Melanocyte of skin (primary cell): ENCODE measurements around the gene ZNF619. TPM values are rescaled to one million over a fixed set of nuclear protein-coding genes. Genes with fewer than 3 reads are reported as not detected.

ENCODE experiments used
- small RNA-seq, 2 donors: library from RNA; depleted of rRNA; stranded (forward); fragments of <200 nt; gene quantifications; one replicate each; pipeline ENCODE3, GENCODE V24; 2012
- total RNA-seq, 2 donors: library from RNA; depleted of rRNA; stranded (reverse); fragments of >200 nt; gene quantifications; 2 replicates each; pipeline ENCODE4 v1.2.3, GENCODE V29; 2012

ZNF619 gene
- total RNA-seq: 1 to 10 TPM; 5.2 to 6.7 TPM

GRCh38 chr3:40476478-40477470 is at the start of gene ZNF619:
ZNF619 (plus strand) TSS chr3:40477122; CDS start chr3:40477980, 858 bp downstream.

GRCh38 chr3:40456940-40457823 is 19.7 kb upstream of the ZNF619 start, which contains the start of gene RPL14:
RPL14 (plus strand) TSS chr3:40457339; CDS start chr3:40457472, 133 bp downstream.

DNA sequence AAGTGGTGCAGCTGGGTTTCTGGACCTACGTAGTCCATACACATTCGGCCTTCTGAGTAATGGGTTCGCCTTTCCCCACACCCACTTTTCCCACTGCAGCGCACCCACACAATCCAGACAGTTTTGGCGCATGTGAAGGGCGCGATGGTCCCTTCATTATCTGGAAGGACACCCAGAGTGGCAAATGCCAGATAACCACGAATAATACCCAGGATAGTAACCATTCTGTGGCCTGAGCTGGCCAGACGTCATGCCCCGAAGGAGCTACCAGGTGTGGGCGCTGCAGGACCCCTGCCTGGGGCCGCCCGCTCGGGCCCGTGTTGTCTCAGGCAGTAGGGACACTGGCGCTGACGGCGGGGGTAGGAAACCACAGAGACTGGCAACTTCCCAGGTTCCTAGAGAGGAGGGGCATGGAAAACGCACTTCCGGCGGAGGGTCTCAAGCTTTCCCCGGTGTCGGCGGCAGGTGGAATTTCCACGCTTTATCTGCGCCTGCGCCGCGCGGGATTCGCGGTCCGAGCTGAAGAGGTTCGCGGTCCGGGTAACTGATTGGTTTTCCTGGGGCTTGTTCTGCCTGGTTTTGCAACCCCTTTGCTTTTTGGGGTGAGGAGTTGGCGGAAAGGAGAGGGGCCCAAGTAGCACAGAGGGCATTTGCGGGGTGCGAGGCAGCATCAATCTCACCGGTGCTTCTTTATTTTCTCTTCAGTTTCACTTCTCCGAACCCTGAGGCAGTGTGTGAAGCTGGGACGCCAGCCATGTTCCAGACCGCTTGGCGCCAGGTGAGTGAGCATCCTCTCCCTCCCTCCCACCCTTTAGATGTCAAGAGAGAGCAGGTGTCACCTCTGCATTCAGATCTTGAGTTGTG is 28.9 kb downstream of the ZNF619 start, which contains the start of gene ZNF620:
Gene ZNF620, plus strand, starts transcription at position 441 of the 864 bp plus-strand sequence. Its CDS starts 314 bp downstream, at position 755.

DNA sequence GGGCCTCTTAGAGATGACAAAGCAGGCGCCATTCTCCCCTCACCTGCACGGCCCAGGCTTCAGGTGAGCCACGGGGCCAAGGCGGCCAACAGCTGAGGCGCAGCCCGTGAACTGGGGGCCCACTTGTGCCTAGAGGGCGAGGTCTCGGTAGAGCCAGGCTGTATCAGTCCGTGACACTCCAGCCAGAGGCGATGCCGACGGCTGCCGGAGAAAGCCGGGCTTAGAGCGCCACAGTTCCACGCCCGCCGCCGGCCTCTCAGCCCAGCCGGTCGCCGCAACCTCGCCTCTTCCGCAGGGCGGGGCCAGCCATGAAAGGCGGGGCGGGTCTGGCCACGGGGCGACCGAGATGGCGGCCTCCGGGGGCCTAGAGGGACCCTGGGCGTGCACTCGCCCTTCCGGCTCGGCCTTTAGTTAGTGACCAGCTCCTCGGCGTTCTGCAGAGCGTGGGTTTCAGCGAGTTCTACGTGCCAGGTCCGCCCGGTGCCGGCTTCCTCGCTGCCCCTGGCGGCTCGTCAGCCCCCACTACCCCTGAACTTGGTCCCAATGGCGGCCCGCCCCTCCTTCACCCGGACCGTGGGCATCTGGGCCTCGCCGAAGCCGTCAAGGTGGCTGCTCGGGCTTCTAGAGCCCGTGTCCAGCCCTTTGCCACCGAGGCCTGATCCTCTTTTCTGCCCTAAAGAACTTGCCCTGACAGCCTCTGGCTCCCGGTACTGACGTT is 47.8 kb downstream of the ZNF619 start, which contains the start of gene ZNF621:
Gene ZNF621, plus strand, starts transcription at position 393 of the 718 bp plus-strand sequence. CDS start 881 bp downstream, outside the sequence.

Small RNAs within 50 kb of the gene (small RNA-seq; reads per million reads assigned to genes)
- gene RNU5B-2P: 0 to 0.09 reads per million in 2 donors

Other genes with a start within 250 kb of the ZNF619 start
- 10 to 100 TPM; 14.5 to 21.3 TPM for gene EIF1B, start 167.4 kb upstream of the ZNF619 start, total RNA-seq
- under 1 TPM in 1 of 2 donors, not detected in 1; under 0.01 TPM for gene ENTPD3, start 89.9 kb upstream of the ZNF619 start, total RNA-seq
- gene RPL14, start 19.8 kb upstream of the ZNF619 start, total RNA-seq: 100 to 1,000 TPM in 1 of 2 donors, 10 to 100 TPM in 1; 98.8 to 194 TPM
- 1 to 10 TPM; 1.3 to 1.7 TPM for gene ZNF620, start 28.9 kb downstream of the ZNF619 start, total RNA-seq
- gene ZNF621, start 47.8 kb downstream of the ZNF619 start, total RNA-seq: 10 to 100 TPM; 11.3 to 14.8 TPM